SK-N-SH treated with all-trans-retinoic acid at 6 μM for 48 hours (cell line): Measurements from ENCODE around the gene JKAMP.

Source experiments
- ARNTL ChIP-seq: fragments of 450-650 bp; formaldehyde crosslinking; IDR thresholded peaks from 2 replicates; pipeline ENCODE4 v1.5.0; 2020; ENCODE audit warnings: low read depth, mild to moderate bottlenecking, moderate library complexity, borderline replicate concordance
- ESRRG ChIP-seq: fragments of 250-450 bp; sonication (Bioruptor Pico); IDR thresholded peaks from 2 replicates; pipeline ENCODE4 v1.6.1; 2021; ENCODE audit warnings: mild to moderate bottlenecking
- GLIS3 ChIP-seq: fragments of 250-450 bp; sonication (Bioruptor Pico); IDR thresholded peaks from 2 replicates; pipeline ENCODE4 v1.5.0; 2020; ENCODE audit warnings: mild to moderate bottlenecking, moderate library complexity
- ISL1 ChIP-seq: fragments of 250-450 bp; sonication (Bioruptor Pico); IDR thresholded peaks from 2 replicates; pipeline ENCODE4 v2.1.2; 2022; ENCODE audit warnings: mild to moderate bottlenecking, moderate library complexity
- PATZ1 ChIP-seq: fragments of 250-450 bp; sonication (Bioruptor Pico); IDR thresholded peaks from 2 replicates; pipeline ENCODE4 v1.8.0; 2020; ENCODE audit warnings: mild to moderate bottlenecking, moderate library complexity, borderline replicate concordance
- RARB ChIP-seq: fragments of 250-450 bp; sonication (Bioruptor Pico); IDR thresholded peaks from 2 replicates; pipeline ENCODE4 v1.8.0; 2021; ENCODE audit warnings: mild to moderate bottlenecking, moderate library complexity
- SNAI2 ChIP-seq: fragments of 250-450 bp; sonication (Bioruptor Pico); IDR thresholded peaks from 2 replicates; pipeline ENCODE4 v1.5.0; 2020; ENCODE audit warnings: mild to moderate bottlenecking, moderate library complexity
- TCF4 ChIP-seq: fragments of 250-450 bp; sonication (Bioruptor Pico); IDR thresholded peaks from 2 replicates; pipeline ENCODE4 v1.8.0; 2021; ENCODE audit warnings: mild to moderate bottlenecking, moderate library complexity, borderline replicate concordance
- ZC3H10 ChIP-seq: fragments of 250-450 bp; sonication (Bioruptor Pico); IDR thresholded peaks from 2 replicates; pipeline ENCODE4 v1.5.1; 2021; ENCODE audit warnings: mild to moderate bottlenecking, moderate library complexity
- ZFP30 ChIP-seq: fragments of 450-650 bp; formaldehyde crosslinking; IDR thresholded peaks from 2 replicates; pipeline ENCODE4 v1.5.0; 2022; ENCODE audit warnings: mild to moderate bottlenecking, moderate library complexity
- TF ChIP-seq, protein P1 (sequence below): fragments of 250-450 bp; sonication (Bioruptor Pico); IDR thresholded peaks from 2 replicates; pipeline ENCODE4 v1.5.1; 2020; ENCODE audit warnings: low read depth, mild to moderate bottlenecking, moderate library complexity

- TF ChIP-seq ARNTL (CRISPR knock-in tag) = no peak
- no peak for TF ChIP-seq PATZ1
- TF ChIP-seq ISL1 (CRISPR knock-in tag) = no peak
- TF ChIP-seq SNAI2 (CRISPR knock-in tag) = no peak
- TF ChIP-seq, protein P1, sequence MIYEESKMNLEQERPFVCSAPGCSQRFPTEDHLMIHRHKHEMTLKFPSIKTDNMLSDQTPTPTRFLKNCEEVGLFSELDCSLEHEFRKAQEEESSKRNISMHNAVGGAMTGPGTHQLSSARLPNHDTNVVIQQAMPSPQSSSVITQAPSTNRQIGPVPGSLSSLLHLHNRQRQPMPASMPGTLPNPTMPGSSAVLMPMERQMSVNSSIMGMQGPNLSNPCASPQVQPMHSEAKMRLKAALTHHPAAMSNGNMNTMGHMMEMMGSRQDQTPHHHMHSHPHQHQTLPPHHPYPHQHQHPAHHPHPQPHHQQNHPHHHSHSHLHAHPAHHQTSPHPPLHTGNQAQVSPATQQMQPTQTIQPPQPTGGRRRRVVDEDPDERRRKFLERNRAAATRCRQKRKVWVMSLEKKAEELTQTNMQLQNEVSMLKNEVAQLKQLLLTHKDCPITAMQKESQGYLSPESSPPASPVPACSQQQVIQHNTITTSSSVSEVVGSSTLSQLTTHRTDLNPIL (CRISPR knock-in tag) = no peak
- no peak for TF ChIP-seq ZC3H10 (CRISPR knock-in tag)
- TF ChIP-seq RARB = no peak
- TF ChIP-seq GLIS3 = no peak
- no peak for TF ChIP-seq ZFP30
- TF ChIP-seq TCF4 (CRISPR knock-in tag) = no peak
- TF ChIP-seq ESRRG = no peak
Observed at GRCh38 chr14:59547310-59547709, 63.0 kb downstream of the JKAMP start.
